ENCODE data around the gene SH3PXD2A.

SH3PXD2A gene

GRCh38 chr10:103759100-103759781 lies 96.1 kb downstream of the SH3PXD2A start:
- no peak overlapping the region for H3K4me3 ChIP-seq (ENCODE audit: low read depth, low read length)
- peaks cover 18% of the 10 kb centered on the region for H3K4me1 ChIP-seq (ENCODE audit: control insufficient read depth, insufficient read depth, low read length)
- POLR2A ChIA-PET, result no interaction called here

GRCh38 chr10:103758294-103758681 lies 97.1 kb downstream of the SH3PXD2A start:
- Histone ChIP-seq H3K9me3 (ENCODE audit: control insufficient read depth, insufficient read depth, low read depth, low read length) (no peaks in the 10 kb centered on the region), H3K27ac (ENCODE audit: extremely low read depth, low read depth, low read length) (no peak overlapping the region), H3K4me3 (ENCODE audit: low read depth, low read length) (no peak overlapping the region), H3K36me3 (ENCODE audit: control insufficient read depth in 2 of 2, insufficient read depth in 1 of 2, low read length in 2 of 2) (no peaks in the 10 kb centered on the region), H3K4me1 (ENCODE audit: control insufficient read depth, insufficient read depth, low read length) (peaks cover 18% of the 10 kb centered on the region)
- POLR2A ChIA-PET, result no interaction called here
- CTCF ChIA-PET, result interaction anchor here (1.0 kb wide), 1 partner anchor 14 kb away, joined by 3 read pairs; no protein-coding TSS in a partner anchor
- TF ChIP-seq ZFP37 (tag by site-specific recombination; IDR thresholded peaks at IDR 0.05) (no peak), MZF1 (tag by site-specific recombination; IDR thresholded peaks at IDR 0.05; ENCODE audit: borderline replicate concordance) (no peak), ZNF366 (tag by site-specific recombination; conservative IDR thresholded peaks at IDR 0.05) (no peak), FEZF1 (tag by site-specific recombination; IDR thresholded peaks at IDR 0.05) (no peak), ZNF248 (tag by site-specific recombination; IDR thresholded peaks at IDR 0.05) (no peak), ZNF670 (tag by site-specific recombination; IDR thresholded peaks at IDR 0.05; ENCODE audit: low read depth) (no peak)

More at GRCh38 chr10:103759100-103759781, 96.1 kb downstream of the SH3PXD2A start:
- TF ChIP-seq ZNF341 (tag by site-specific recombination; IDR thresholded peaks at IDR 0.05; ENCODE audit: low read depth), result peak; percentile 29; the same call in 1 of the 2 replicates
- peak; percentile 42 for TF ChIP-seq SP7 (tag by site-specific recombination; IDR thresholded peaks at IDR 0.05)
- no peak for TF ChIP-seq ZNF777 (tag by site-specific recombination; IDR thresholded peaks at IDR 0.05; ENCODE audit: borderline replicate concordance)
- no peak for TF ChIP-seq ZNF266 (tag by site-specific recombination; IDR thresholded peaks at IDR 0.05; ENCODE audit: low read depth)
- 0 out of 2 replicates have a peak, but pooled peaks have one; percentile 17 for TF ChIP-seq ZBTB20 (tag by site-specific recombination; IDR thresholded peaks at IDR 0.05)
- no peak for TF ChIP-seq ZNF394 (tag by site-specific recombination; IDR thresholded peaks at IDR 0.05; ENCODE audit: borderline replicate concordance)
- 0 out of 2 replicates have a peak, but pooled peaks have one; percentile 17 for TF ChIP-seq KLF10 (tag by site-specific recombination; IDR thresholded peaks at IDR 0.05)
- TF ChIP-seq ZNF600 (tag by site-specific recombination; IDR thresholded peaks at IDR 0.05), result 0 out of 2 replicates have a peak, but pooled peaks have one; percentile 28
- H3K9me3 ChIP-seq (ENCODE audit: control insufficient read depth, insufficient read depth, low read depth, low read length), result no peaks in the 10 kb centered on the region
- no peak overlapping the region for H3K27ac ChIP-seq (ENCODE audit: extremely low read depth, low read depth, low read length)
- H3K36me3 ChIP-seq (ENCODE audit: control insufficient read depth in 2 of 2, insufficient read depth in 1 of 2, low read length in 2 of 2), result no peaks in the 10 kb centered on the region
- CTCF ChIA-PET, result interaction anchor here (1.0 to 1.8 kb wide), 2 partner anchors 13 to 47 kb away, joined by 3 to 5 read pairs; no protein-coding TSS in a partner anchor

DNA sequence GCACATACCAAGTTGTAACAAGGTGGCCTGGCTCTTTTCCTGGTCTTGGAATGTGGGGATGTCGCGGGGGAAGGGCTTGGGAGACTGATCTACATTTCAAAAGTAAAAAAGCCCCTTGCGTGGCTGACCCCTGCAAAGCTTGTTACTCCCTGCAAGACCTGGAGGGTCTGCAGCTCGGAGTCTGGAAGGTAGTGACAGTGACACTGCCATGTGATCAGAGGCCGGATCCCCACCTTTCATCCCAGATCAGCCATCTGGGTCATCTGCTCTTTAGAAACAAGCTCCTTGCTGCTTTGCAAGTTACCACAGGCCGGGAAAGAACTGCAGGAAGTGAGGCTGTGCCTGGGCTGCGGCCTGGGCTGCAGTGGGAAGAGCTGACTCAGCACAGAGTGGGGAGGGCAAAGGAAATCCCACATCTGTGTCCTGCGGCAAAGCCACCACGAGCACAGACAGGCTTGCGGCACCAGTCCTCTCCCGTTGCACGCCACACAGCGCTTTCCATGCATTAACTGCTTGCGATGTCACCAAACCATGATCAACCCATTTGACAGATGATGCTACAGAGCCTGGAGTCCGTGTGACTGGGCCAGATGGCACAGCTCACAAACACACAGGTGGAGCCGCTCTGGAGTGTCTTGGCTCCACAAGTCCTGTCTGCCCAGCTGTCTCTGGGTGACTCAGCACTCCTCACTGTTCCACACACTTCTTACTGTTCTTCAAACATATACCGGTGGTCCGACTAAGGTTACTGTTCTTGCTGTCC lies 97.7 kb downstream of the SH3PXD2A start:
- ChIA-PET POLR2A (no interaction called here), CTCF (no interaction called here)
- peaks cover 18% of the 10 kb centered on the region for H3K4me1 ChIP-seq (ENCODE audit: control insufficient read depth, insufficient read depth, low read length)
- H3K4me3 ChIP-seq (ENCODE audit: low read depth, low read length), result no peak overlapping the region
- TF ChIP-seq HOXD13 (CRISPR knock-in tag; IDR thresholded peaks at IDR 0.05; ENCODE audit: borderline replicate concordance), result no peak
- TF ChIP-seq, protein P1, sequence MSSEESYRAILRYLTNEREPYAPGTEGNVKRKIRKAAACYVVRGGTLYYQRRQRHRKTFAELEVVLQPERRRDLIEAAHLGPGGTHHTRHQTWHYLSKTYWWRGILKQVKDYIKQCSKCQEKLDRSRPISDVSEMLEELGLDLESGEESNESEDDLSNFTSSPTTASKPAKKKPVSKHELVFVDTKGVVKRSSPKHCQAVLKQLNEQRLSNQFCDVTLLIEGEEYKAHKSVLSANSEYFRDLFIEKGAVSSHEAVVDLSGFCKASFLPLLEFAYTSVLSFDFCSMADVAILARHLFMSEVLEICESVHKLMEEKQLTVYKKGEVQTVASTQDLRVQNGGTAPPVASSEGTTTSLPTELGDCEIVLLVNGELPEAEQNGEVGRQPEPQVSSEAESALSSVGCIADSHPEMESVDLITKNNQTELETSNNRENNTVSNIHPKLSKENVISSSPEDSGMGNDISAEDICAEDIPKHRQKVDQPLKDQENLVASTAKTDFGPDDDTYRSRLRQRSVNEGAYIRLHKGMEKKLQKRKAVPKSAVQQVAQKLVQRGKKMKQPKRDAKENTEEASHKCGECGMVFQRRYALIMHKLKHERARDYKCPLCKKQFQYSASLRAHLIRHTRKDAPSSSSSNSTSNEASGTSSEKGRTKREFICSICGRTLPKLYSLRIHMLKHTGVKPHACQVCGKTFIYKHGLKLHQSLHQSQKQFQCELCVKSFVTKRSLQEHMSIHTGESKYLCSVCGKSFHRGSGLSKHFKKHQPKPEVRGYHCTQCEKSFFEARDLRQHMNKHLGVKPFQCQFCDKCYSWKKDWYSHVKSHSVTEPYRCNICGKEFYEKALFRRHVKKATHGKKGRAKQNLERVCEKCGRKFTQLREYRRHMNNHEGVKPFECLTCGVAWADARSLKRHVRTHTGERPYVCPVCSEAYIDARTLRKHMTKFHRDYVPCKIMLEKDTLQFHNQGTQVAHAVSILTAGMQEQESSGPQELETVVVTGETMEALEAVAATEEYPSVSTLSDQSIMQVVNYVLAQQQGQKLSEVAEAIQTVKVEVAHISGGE (tag by site-specific recombination; conservative IDR thresholded peaks at IDR 0.05; ENCODE audit: low read depth), result no peak
- 0 out of 2 replicates have a peak, but pooled peaks have one; percentile 17 for TF ChIP-seq SCRT2 (tag by site-specific recombination; IDR thresholded peaks at IDR 0.05)
- TF ChIP-seq ZNF529 (tag by site-specific recombination; IDR thresholded peaks at IDR 0.05; ENCODE audit: insufficient replicate concordance), result no peak
- TF ChIP-seq ZNF555 (tag by site-specific recombination; conservative IDR thresholded peaks at IDR 0.05), result no peak
- TF ChIP-seq, protein P2, sequence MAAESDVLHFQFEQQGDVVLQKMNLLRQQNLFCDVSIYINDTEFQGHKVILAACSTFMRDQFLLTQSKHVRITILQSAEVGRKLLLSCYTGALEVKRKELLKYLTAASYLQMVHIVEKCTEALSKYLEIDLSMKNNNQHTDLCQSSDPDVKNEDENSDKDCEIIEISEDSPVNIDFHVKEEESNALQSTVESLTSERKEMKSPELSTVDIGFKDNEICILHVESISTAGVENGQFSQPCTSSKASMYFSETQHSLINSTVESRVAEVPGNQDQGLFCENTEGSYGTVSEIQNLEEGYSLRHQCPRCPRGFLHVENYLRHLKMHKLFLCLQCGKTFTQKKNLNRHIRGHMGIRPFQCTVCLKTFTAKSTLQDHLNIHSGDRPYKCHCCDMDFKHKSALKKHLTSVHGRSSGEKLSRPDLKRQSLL (tag by site-specific recombination; IDR thresholded peaks at IDR 0.05), result no peak
- no peak for TF ChIP-seq ZNF768 (tag by site-specific recombination; IDR thresholded peaks at IDR 0.05)
- TF ChIP-seq ZNF146 (tag by site-specific recombination; IDR thresholded peaks at IDR 0.05), result no peak
- 0 out of 2 replicates have a peak, but pooled peaks have one; percentile 19 for TF ChIP-seq ZNF600 (tag by site-specific recombination; IDR thresholded peaks at IDR 0.05)
- peak; percentile 58; the same call in 1 of the 2 replicates for TF ChIP-seq ZBTB17 (tag by site-specific recombination; IDR thresholded peaks at IDR 0.05)
- TF ChIP-seq ZNF830 (tag by site-specific recombination; IDR thresholded peaks at IDR 0.05; ENCODE audit: low read depth), result no peak
- no peak overlapping the region for H3K27ac ChIP-seq (ENCODE audit: extremely low read depth, low read depth, low read length)
- no peaks in the 10 kb centered on the region for H3K9me3 ChIP-seq (ENCODE audit: control insufficient read depth, insufficient read depth, low read depth, low read length)
- H3K36me3 ChIP-seq (ENCODE audit: control insufficient read depth in 2 of 2, insufficient read depth in 1 of 2, low read length in 2 of 2), result no peaks in the 10 kb centered on the region
